CD4-positive, alpha-beta T cell treated with Interferon gamma for 1 hour (primary cell): ENCODE data around the gene PALM3.
A peak's percentile ranks its signal among the peaks of the same experiment; 100 is the strongest.

Experiments used
- DNase-seq: peaks from one replicate; pipeline ENCODE4 v3.0.0-alpha.2; 2020

Gene PALM3

GRCh38 chr19:14088634-14089411, 26.9 kb upstream of the PALM3 start:
- DNase-seq = no peak

GRCh38 chr19:14086098-14086497, 24.2 kb upstream of the PALM3 start:
- DNase-seq = no peak

GRCh38 chr19:14085309-14085995, 23.6 kb upstream of the PALM3 start, which contains the start of gene C19orf67:
Gene C19orf67, minus strand, starts transcription at chr19:14085783. Its CDS starts 156 bp downstream, at chr19:14085627.
- DNase-seq = no peak

- DNase-seq = no peak
Measured at GRCh38 chr19:14082675-14082960, 20.7 kb upstream of the PALM3 start.

GRCh38 chr19:14081797-14082674, 20.2 kb upstream of the PALM3 start:
- DNase-seq = peak; percentile 39

GRCh38 chr19:14080887-14081796, 19.3 kb upstream of the PALM3 start:
- peak; percentile 99 for DNase-seq

GRCh38 chr19:14078411-14078810, 16.5 kb upstream of the PALM3 start:
- DNase-seq = no peak

- no peak for DNase-seq
Measured at GRCh38 chr19:14073925-14074838, 12.3 kb upstream of the PALM3 start.

GRCh38 chr19:14073261-14073924, 11.5 kb upstream of the PALM3 start:
- DNase-seq = peak; percentile 73

GRCh38 chr19:14072535-14073260, 10.8 kb upstream of the PALM3 start, which contains the start of gene MISP3:
Gene MISP3, plus strand, starts transcription at chr19:14072786. Its CDS starts 524 bp downstream, at chr19:14073310.
- peak; percentile 29 for DNase-seq

GRCh38 chr19:14070268-14071050, 8.6 kb upstream of the PALM3 start:
- DNase-seq = no peak

- no peak for DNase-seq
Measured at GRCh38 chr19:14066134-14066533, 4.3 kb upstream of the PALM3 start.

GRCh38 chr19:14063105-14063504, 1.2 kb upstream of the PALM3 start:
- DNase-seq = no peak

GRCh38 chr19:14062558-14062855, 631 bp upstream of the PALM3 start:
- DNase-seq = no peak

GRCh38 chr19:14061081-14061749, 661 bp downstream of the PALM3 start:
- DNase-seq = no peak

- DNase-seq = no peak
Measured at GRCh38 chr19:14059652-14060155, 2.2 kb downstream of the PALM3 start.

GRCh38 chr19:14059093-14059480, 2.8 kb downstream of the PALM3 start:
- DNase-seq = peak; percentile 31
